OCI-LY7 (cell line): ENCODE measurements around the gene SPRYD4. TPM values are rescaled to one million over a fixed set of nuclear protein-coding genes. Genes with fewer than 3 reads are reported as not detected.
"Not testable (repeated sequence)": the region's sequence is repeated elsewhere in the genome, so short reads cannot be mapped to it uniquely, and the experiment has no call there.

Experiments
- BruUV-seq: library from RNA; stranded (reverse); fragments of 400-500 nt; replicated peaks from 2 replicates; lab custom pipeline; 2021; lab: Mats Ljungman, UMichigan
- CTCF ChIA-PET: fragments of 300-600 bp; sonication (Branson Sonifier 250); formaldehyde crosslinking; loops from one replicate; lab custom pipeline; 2022; ENCODE audit warnings: antibody characterized with exemption; ENCODE audit not compliant: unreplicated experiment; lab: Charles Lee
- POLR2A ChIA-PET: fragments of 300-600 bp; sonication (Branson Sonifier 250); formaldehyde crosslinking; loops from one replicate; lab custom pipeline; 2022; ENCODE audit warnings: antibody characterized with exemption; lab: Charles Lee
- DNase-seq: peaks from one replicate; pipeline ENCODE4 v3.0.0-alpha.2; 2015; ENCODE audit warnings: low spot score
- H2AFZ ChIP-seq: fragments of 200-600 bp; sonication (generic), shearing (Covaris generic); 2 replicates; pipeline ENCODE4 v1.6.1; 2014; ENCODE audit warnings: mild to moderate bottlenecking, antibody characterized with exemption, low read length, moderate library complexity
- H3K27ac ChIP-seq: fragments of 200-600 bp; sonication (generic); 2 replicates; pipeline ENCODE4 v1.5.1; 2014; ENCODE audit warnings: mixed run types, low read depth, mild to moderate bottlenecking, moderate library complexity, low read length, inconsistent platforms; ENCODE audit not compliant: poor library complexity, severe bottlenecking
- H3K36me3 ChIP-seq: fragments of 200-600 bp; sonication (generic); 2 replicates; pipeline ENCODE4 v1.6.1; 2014; ENCODE audit warnings: mild to moderate bottlenecking, antibody characterized with exemption, low read length, moderate library complexity, mixed read lengths; ENCODE audit not compliant: insufficient read depth
- H3K4me1 ChIP-seq: fragments of 200-600 bp; sonication (generic); 2 replicates; pipeline ENCODE4 v1.5.1; 2014; ENCODE audit warnings: mild to moderate bottlenecking, low read length; ENCODE audit not compliant: insufficient read depth, poor library complexity, severe bottlenecking
- H3K4me2 ChIP-seq: fragments of 200-600 bp; sonication (generic); 2 replicates; pipeline ENCODE4 v1.6.1; 2014; ENCODE audit warnings: mild to moderate bottlenecking, low read length
- H3K4me3 ChIP-seq: fragments of 200-600 bp; sonication (generic); 2 replicates; pipeline ENCODE4 v1.5.1; 2014; ENCODE audit warnings: mild to moderate bottlenecking, low read depth, low read length; ENCODE audit not compliant: poor library complexity, severe bottlenecking
- H3K79me2 ChIP-seq: fragments of 200-600 bp; sonication (generic); 2 replicates; pipeline ENCODE4 v1.6.1; 2016; ENCODE audit warnings: low read depth, mild to moderate bottlenecking, low read length, moderate library complexity, mixed read lengths; ENCODE audit not compliant: insufficient read depth
- H3K9me2 ChIP-seq: fragments of 200-600 bp; sonication (generic); 2 replicates; pipeline ENCODE4 v1.6.1; 2016; ENCODE audit warnings: mild to moderate bottlenecking, low read length, mixed read lengths; ENCODE audit not compliant: insufficient read depth
- H3K9me3 ChIP-seq: fragments of 200-600 bp; sonication (generic); 2 replicates; pipeline ENCODE4 v1.6.1; 2014; ENCODE audit warnings: mild to moderate bottlenecking, mixed run types, low read length, mixed read lengths
- H4K20me1 ChIP-seq: fragments of 200-600 bp; sonication (generic); 2 replicates; pipeline ENCODE4 v1.6.1; 2014; ENCODE audit warnings: mild to moderate bottlenecking, antibody characterized with exemption, low read length, moderate library complexity, mixed read lengths; ENCODE audit not compliant: insufficient read depth
- EZH2phosphoT487 ChIP-seq: fragments of 200-600 bp; sonication (generic); IDR thresholded peaks from 2 replicates; pipeline ENCODE4 v1.6.1; 2018; ENCODE audit warnings: low read depth, borderline replicate concordance, mild to moderate bottlenecking, mixed run types, antibody characterized with exemption, low read length, moderate library complexity, mixed read lengths
- intact Hi-C: fragments of 100-400 bp; cut with micrococcal nuclease; formaldehyde crosslinking; loops from one replicate; pipeline ENCODE4 v1.10.0; 2022; ENCODE audit not compliant: unreplicated experiment
- total RNA-seq, 2 experiments: library from RNA; depleted of rRNA in 1 of 2; stranded (reverse); fragments of >200 nt in 1 of 2; shearing (Covaris generic) in 1 of 2; gene quantifications; 2 replicates each; pipeline ENCODE4 v1.2.3, GENCODE V29; 2014 to 2022
- TF ChIP-seq, protein P1 (sequence below): fragments of 200-600 bp; sonication (generic); conservative IDR thresholded peaks from 2 replicates; pipeline ENCODE4 v1.5.1; 2014; ENCODE audit warnings: mild to moderate bottlenecking, antibody characterized with exemption, low read length, moderate library complexity, mixed read lengths

The SPRYD4 gene
- total RNA-seq, 2 experiments from 2014 or later = 5.9 to 7.5 TPM

DNA sequence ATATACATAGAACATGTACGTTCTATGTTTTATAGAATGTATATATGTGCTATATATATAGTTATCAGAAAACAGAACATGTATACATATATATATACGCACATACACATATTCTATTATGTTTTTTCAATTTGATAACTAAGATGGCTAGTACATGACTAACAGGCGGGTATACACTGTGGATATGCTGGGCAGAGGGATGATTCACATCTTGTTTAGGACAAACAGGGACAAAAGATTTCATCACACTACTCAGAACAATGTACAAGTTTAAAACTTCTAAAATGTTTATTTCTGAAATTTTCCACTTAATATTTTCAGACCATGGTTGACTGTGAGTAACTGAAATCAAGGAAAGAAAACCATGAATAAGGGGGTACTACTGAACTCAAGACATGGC is 36.5 kb upstream of the SPRYD4 start:
- H3K4me3 ChIP-seq = no peak overlapping the region
- H3K9me3 ChIP-seq = peaks cover 3% of the 10 kb centered on the region; the same call in 1 of the 2 replicates
- peaks cover 78% of the 10 kb centered on the region for H3K36me3 ChIP-seq
- H2AFZ ChIP-seq = no peak overlapping the region
- TF ChIP-seq EZH2phosphoT487 = no peak
- TF ChIP-seq, protein P1, sequence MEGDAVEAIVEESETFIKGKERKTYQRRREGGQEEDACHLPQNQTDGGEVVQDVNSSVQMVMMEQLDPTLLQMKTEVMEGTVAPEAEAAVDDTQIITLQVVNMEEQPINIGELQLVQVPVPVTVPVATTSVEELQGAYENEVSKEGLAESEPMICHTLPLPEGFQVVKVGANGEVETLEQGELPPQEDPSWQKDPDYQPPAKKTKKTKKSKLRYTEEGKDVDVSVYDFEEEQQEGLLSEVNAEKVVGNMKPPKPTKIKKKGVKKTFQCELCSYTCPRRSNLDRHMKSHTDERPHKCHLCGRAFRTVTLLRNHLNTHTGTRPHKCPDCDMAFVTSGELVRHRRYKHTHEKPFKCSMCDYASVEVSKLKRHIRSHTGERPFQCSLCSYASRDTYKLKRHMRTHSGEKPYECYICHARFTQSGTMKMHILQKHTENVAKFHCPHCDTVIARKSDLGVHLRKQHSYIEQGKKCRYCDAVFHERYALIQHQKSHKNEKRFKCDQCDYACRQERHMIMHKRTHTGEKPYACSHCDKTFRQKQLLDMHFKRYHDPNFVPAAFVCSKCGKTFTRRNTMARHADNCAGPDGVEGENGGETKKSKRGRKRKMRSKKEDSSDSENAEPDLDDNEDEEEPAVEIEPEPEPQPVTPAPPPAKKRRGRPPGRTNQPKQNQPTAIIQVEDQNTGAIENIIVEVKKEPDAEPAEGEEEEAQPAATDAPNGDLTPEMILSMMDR = no peak
- H3K4me1 ChIP-seq = no peaks in the 10 kb centered on the region
- CTCF ChIA-PET = no interaction called here
- intact Hi-C loops = no loop called here
- H4K20me1 ChIP-seq = no peaks in the 10 kb centered on the region
- peaks cover 12% of the 10 kb centered on the region for H3K79me2 ChIP-seq
- no peak for DNase-seq
- H3K9me2 ChIP-seq = no peaks in the 10 kb centered on the region
- H3K27ac ChIP-seq = no peak overlapping the region
- no TSS peak for BruUV-seq
- no peak overlapping the region for H3K4me2 ChIP-seq
- POLR2A ChIA-PET = no interaction called here

DNA sequence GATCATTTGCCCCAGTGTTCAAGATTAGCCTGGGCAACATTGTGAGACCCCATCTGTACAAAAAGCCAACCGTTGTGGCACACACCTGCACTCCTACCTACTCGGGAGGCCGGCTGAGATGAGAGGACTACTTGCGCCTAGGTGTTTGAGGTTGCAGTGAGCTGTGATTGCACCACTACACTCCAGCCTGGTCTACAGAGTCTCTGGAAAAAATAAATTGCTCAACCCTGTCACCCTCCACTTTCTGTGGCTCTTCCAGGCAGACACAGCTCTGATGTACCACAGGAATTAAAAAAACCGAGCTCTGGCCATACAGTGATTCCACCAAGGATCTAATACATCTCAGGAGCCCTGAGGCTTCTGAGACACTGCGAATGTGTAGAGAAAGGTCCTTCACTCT is 33.5 kb upstream of the SPRYD4 start:
- peaks cover 63% of the 10 kb centered on the region for H3K36me3 ChIP-seq
- no peaks in the 10 kb centered on the region for H4K20me1 ChIP-seq
- BruUV-seq = no TSS peak
- H3K4me3 ChIP-seq = no peak overlapping the region
- H3K27ac ChIP-seq = no peak overlapping the region
- no peaks in the 10 kb centered on the region for H3K9me2 ChIP-seq
- H3K4me1 ChIP-seq = no peaks in the 10 kb centered on the region
- ChIA-PET CTCF (no interaction called here), POLR2A (interaction anchor here (0.6 to 1.2 kb wide), 2 partner anchors 16 to 17 kb away, joined by 3 to 4 read pairs; no protein-coding TSS in a partner anchor)
- H3K79me2 ChIP-seq = peaks cover 39% of the 10 kb centered on the region
- intact Hi-C loops = no loop called here
- no peak overlapping the region for H3K4me2 ChIP-seq
- peaks cover 4% of the 10 kb centered on the region; the same call in 1 of the 2 replicates for H3K9me3 ChIP-seq
- no peak for DNase-seq
- H2AFZ ChIP-seq = no peak overlapping the region
- no peak for TF ChIP-seq EZH2phosphoT487
- TF ChIP-seq, protein P1 = no peak

DNA sequence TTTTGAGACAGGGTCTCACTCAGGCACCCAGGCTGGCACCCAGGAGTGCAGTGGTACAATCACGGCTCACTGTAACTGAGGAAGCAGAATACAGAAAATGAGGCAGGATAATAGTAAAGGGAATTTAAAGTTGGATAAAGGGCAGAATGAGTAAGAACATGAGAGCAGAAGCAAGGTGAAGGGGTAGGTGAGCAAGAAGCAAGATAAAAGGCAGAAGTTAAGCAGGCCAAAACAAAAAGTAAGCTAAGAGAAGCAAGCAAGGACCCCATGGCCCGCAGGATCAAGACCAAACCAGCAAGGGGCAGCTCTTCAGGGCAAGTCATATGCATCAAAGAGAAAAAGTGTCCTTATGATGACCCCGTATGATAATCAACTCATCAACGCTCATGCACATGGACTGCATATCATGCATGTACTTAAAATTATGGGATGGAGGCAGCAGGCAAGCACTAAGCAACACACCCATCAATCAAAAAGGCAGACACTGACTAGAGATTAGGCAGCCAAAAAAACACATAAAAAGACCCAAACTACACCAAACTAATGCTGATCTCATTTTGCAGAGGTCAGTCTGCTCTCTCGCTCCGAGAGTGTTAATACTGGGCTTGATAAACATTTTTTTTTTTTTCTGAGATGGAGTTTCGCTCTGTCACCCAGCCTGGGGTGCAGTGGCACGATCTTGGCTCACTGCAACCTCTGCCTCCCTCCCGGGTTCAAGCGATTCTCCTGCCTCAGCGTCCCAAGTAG is 30.8 kb upstream of the SPRYD4 start:
- ChIA-PET POLR2A (interaction anchor here (0.7 to 1.4 kb wide), 5 partner anchors 13 to 152 kb away, joined by 3 to 6 read pairs (median 3); no protein-coding TSS in a partner anchor), CTCF (no interaction called here)
- DNase-seq = no peak
- H3K4me1 ChIP-seq = no peaks in the 10 kb centered on the region
- H2AFZ ChIP-seq = no peak overlapping the region
- BruUV-seq = no TSS peak
- no peak overlapping the region for H3K27ac ChIP-seq
- H3K36me3 ChIP-seq = peaks cover 61% of the 10 kb centered on the region
- peaks cover 66% of the 10 kb centered on the region for H3K79me2 ChIP-seq
- no peaks in the 10 kb centered on the region for H3K9me2 ChIP-seq
- no peak for TF ChIP-seq EZH2phosphoT487
- TF ChIP-seq, protein P1 = no peak
- H3K4me2 ChIP-seq = no peak overlapping the region
- intact Hi-C loops = no loop called here
- peaks cover 8% of the 10 kb centered on the region; the same call in 1 of the 2 replicates for H3K9me3 ChIP-seq
- no peaks in the 10 kb centered on the region for H4K20me1 ChIP-seq
- H3K4me3 ChIP-seq = no peak overlapping the region

DNA sequence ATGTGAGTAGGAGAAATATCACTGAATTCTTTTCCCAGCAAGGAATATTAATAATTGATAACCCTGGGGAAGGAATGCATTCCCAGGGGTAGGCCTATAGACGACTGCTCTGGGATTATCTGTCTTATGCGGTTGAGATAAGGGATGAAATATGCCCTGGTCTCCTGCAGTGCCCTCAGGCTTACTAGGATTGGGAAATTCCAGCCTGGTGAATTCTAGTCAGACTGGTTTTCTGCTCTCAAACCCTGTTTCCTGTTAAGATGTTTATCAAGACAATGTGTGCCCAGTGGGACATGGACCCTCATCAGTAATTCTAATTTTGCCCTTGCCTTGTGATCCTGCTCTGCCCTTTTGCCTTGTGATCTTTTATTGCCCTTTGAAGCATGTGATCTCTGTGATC is 25.2 kb upstream of the SPRYD4 start:
- peaks cover 74% of the 10 kb centered on the region for H3K36me3 ChIP-seq
- H3K9me3 ChIP-seq, H4K20me1 ChIP-seq, BruUV-seq, DNase-seq, H3K4me3 ChIP-seq, H3K9me2 ChIP-seq, H2AFZ ChIP-seq, intact Hi-C loops, POLR2A ChIA-PET, CTCF ChIA-PET, H3K27ac ChIP-seq, H3K4me2 ChIP-seq: not testable (repeated sequence)
- H3K4me1 ChIP-seq = peaks cover 11% of the 10 kb centered on the region
- H3K79me2 ChIP-seq = peaks cover 77% of the 10 kb centered on the region
